Glutamatergic neuron (in vitro differentiated cells): Measurements from ENCODE around the gene SLC11A1. TPM values are rescaled to one million over a fixed set of nuclear protein-coding genes. Genes with fewer than 3 reads are reported as not detected.
A peak's percentile ranks its signal among the peaks of the same experiment; 100 is the strongest.

Experiments used
- DNase-seq: peaks from one replicate; pipeline ENCODE4 v3.0.0; 2022
- H3K27ac Mint-ChIP-seq: one replicate; pipeline ENCODE4 v1.8.0; 2020; ENCODE audit warnings: mild to moderate bottlenecking, mixed read lengths, inconsistent platforms; ENCODE audit not compliant: unreplicated experiment
- H3K27me3 Mint-ChIP-seq: one replicate; pipeline ENCODE4 v1.8.0; 2020; ENCODE audit warnings: mild to moderate bottlenecking, moderate library complexity, mixed read lengths, inconsistent platforms; ENCODE audit not compliant: unreplicated experiment
- H3K36me3 Mint-ChIP-seq: one replicate; pipeline ENCODE4 v1.8.0; 2020; ENCODE audit warnings: mild to moderate bottlenecking, mixed read lengths, inconsistent platforms; ENCODE audit not compliant: unreplicated experiment
- H3K4me1 Mint-ChIP-seq: one replicate; pipeline ENCODE4 v1.8.0; 2020; ENCODE audit warnings: mild to moderate bottlenecking, low read depth, mixed read lengths, inconsistent platforms; ENCODE audit not compliant: unreplicated experiment
- H3K4me3 Mint-ChIP-seq: one replicate; pipeline ENCODE4 v1.8.0; 2020; ENCODE audit warnings: mild to moderate bottlenecking, mixed read lengths, inconsistent platforms; ENCODE audit not compliant: unreplicated experiment
- H3K9me3 Mint-ChIP-seq: one replicate; pipeline ENCODE4 v1.8.0; 2020; ENCODE audit warnings: mild to moderate bottlenecking, moderate library complexity, mixed read lengths, inconsistent platforms; ENCODE audit not compliant: unreplicated experiment
- total RNA-seq: library from RNA; stranded (reverse); fragmentation: NEBNext Ultra II Directional; extraction: Animal tissue kit (Norgen Biotek cat#: 25700); gene quantifications from one replicate; pipeline ENCODE4 v1.2.1, GENCODE V29; 2021; ENCODE audit not compliant: unreplicated experiment
- TF ChIP-seq, protein P1 (sequence below): fragments of 200-600 bp; sonication (generic); IDR thresholded peaks from one replicate; pipeline ENCODE4 v1.5.0; 2021; ENCODE audit not compliant: partially characterized antibody, unreplicated experiment

The SLC11A1 gene
- total RNA-seq, 1 donor from 2014 or later: not detected

DNA sequence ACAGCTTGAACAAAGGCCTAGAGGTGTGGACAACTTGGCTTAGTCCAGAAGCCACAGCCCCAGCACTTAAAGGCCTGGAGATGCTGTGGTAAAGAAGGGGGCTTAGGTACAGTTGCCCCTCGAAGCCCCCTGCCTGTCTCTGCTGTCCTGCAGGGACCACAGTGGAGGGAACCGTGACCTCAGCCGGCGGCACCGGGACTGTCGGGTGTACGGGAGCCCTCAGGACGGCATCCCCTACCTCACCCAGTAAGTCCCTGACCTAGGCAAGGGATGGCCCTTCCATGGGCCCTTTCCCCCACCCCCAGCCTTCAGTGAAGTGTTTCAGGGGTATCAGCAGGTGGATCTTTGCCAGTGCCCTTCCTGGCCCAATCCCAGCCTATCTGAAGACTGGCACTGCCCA lies 40.7 kb upstream of the SLC11A1 start:
- Mint-ChIP-seq H3K27ac (no peak overlapping the region), H3K4me1 (peaks cover 14% of the 10 kb centered on the region), H3K27me3 (peaks cover 7% of the 10 kb centered on the region), H3K9me3 (peaks cover 1% of the 10 kb centered on the region), H3K4me3 (no peak overlapping the region), H3K36me3 (no peaks in the 10 kb centered on the region)
- TF ChIP-seq, protein P1, sequence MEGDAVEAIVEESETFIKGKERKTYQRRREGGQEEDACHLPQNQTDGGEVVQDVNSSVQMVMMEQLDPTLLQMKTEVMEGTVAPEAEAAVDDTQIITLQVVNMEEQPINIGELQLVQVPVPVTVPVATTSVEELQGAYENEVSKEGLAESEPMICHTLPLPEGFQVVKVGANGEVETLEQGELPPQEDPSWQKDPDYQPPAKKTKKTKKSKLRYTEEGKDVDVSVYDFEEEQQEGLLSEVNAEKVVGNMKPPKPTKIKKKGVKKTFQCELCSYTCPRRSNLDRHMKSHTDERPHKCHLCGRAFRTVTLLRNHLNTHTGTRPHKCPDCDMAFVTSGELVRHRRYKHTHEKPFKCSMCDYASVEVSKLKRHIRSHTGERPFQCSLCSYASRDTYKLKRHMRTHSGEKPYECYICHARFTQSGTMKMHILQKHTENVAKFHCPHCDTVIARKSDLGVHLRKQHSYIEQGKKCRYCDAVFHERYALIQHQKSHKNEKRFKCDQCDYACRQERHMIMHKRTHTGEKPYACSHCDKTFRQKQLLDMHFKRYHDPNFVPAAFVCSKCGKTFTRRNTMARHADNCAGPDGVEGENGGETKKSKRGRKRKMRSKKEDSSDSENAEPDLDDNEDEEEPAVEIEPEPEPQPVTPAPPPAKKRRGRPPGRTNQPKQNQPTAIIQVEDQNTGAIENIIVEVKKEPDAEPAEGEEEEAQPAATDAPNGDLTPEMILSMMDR: no peak
- DNase-seq: no peak

DNA sequence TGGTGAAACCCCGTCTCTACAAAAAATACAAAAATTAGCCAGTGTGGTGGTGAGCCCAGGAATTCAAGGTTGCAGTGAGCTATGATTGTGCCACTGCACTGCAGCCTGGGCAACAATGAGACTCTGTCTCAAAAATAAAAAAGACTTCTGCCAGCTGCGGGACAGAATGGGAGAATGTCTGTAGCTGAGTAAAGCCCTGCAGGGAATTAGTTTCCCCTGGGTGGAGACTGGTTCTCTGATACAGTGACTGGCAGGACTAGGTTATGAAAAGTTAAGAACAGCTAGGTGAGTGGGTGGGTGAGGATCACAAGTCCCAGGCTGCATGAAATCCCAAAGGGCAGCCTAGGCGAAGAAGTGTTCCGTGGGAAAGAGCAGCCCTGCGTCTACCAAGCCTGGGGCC lies 39.2 kb upstream of the SLC11A1 start:
- no peaks in the 10 kb centered on the region for H3K36me3 Mint-ChIP-seq
- H3K27ac Mint-ChIP-seq: no peak overlapping the region

DNA sequence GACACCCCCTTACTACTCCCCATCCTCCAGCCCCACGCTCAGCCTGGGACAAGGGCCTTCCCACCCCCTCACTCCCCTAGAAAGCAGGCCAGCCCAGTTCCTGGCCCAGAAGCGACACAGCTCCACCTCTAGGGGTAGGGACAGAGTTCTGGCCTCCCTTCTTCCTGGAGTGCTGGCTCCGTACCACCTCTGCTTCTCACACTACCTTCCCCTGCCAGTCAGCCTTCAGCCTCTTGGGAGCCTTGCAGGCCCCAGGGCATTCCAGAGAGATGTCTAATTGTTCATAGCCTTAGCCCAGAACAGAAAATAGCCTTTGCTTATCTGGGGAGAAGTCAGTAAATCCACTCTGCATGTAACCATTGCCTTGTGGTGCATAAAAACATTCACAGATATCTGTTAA lies 38.5 kb upstream of the SLC11A1 start:
- no peaks in the 10 kb centered on the region for H3K36me3 Mint-ChIP-seq
- DNase-seq: no peak
- no peak overlapping the region for H3K4me3 Mint-ChIP-seq
- H3K27me3 Mint-ChIP-seq: peaks cover 8% of the 10 kb centered on the region
- peaks cover 16% of the 10 kb centered on the region for H3K4me1 Mint-ChIP-seq
- H3K27ac Mint-ChIP-seq: peak overlapping the region; percentile 17
- peaks cover 5% of the 10 kb centered on the region for H3K9me3 Mint-ChIP-seq
- TF ChIP-seq, protein P1: no peak

More for the DNA sequence above, 39.2 kb upstream of the SLC11A1 start:
- Mint-ChIP-seq H3K4me1 (peaks cover 16% of the 10 kb centered on the region), H3K4me3 (no peak overlapping the region), H3K9me3 (peaks cover 5% of the 10 kb centered on the region), H3K27me3 (peaks cover 8% of the 10 kb centered on the region)
- DNase-seq: no peak
- TF ChIP-seq, protein P1: no peak

DNA sequence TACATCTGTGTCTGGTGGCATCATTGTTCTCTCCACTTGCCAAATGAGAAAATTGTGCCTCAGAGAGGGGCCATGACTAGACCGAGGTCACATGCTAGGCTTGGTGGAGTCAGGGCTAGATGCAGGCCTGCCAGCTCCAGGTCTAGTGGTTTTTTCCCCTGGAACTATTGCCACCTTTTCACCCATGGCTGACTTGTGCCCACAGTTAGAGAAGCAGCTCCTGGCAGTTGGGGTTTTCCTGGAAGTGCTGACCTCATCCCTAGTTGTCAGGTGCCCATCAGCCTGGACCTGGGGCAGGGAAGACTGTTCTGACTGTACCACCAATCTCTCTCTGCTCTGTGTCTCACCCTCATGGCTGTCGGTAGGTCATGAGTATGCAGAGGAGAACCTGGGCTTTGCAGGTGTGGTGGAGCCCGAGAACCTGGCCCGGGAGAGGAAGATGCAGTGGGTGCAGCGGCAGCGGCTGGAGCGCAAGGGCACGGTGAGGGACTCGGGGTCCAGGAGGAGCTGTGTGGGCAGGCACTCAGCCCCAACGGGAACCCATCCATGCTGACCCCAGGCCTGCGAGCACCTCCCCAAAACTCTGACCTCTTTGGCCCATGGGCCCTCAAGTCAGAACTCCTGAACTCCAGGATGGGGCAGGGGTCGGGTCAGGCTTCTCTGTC lies 37.9 kb upstream of the SLC11A1 start:
- TF ChIP-seq, protein P1: no peak
- H3K27me3 Mint-ChIP-seq: peaks cover 8% of the 10 kb centered on the region
- H3K36me3 Mint-ChIP-seq: no peaks in the 10 kb centered on the region
- peaks cover 5% of the 10 kb centered on the region for H3K9me3 Mint-ChIP-seq
- no peak for DNase-seq
- H3K4me1 Mint-ChIP-seq: peaks cover 16% of the 10 kb centered on the region
- H3K4me3 Mint-ChIP-seq: no peak overlapping the region
- H3K27ac Mint-ChIP-seq: no peak overlapping the region

DNA sequence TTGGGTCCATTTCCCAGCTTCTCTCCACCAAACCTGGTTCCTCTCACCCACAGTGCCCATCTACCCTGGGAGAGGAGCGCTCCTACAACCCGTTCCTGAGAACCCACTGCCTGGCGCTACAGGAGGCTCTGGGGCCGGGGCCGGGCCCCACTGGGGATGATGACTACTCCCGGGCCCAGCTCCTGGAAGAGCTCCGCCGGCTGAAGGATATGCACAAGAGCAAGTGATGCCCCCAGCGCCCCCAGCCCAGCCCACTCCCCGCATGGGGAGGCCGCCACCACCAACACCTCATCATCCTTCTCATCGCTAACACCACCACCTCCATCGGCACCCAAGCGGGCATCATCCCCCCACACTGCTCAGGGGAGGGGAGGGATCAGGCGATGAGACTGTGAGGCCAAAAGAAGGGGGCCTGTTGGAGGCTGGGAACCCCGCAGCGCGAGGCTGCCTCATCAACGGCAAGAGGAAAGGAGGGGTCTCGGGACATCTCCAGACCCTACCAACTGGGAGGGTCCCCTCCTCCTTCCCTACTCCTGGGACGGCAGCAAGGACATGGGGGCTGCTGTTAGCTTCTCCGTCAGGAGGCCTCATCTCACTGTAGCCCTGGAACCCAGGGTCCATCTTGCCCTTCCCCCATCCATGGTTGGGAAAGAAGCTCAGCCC lies 37.2 kb upstream of the SLC11A1 start:
- peaks cover 16% of the 10 kb centered on the region for H3K4me1 Mint-ChIP-seq
- TF ChIP-seq, protein P1: no peak
- peaks cover 4% of the 10 kb centered on the region for H3K36me3 Mint-ChIP-seq

More for the DNA sequence above, 37.2 kb upstream of the SLC11A1 start:
- Mint-ChIP-seq H3K27me3 (peaks cover 10% of the 10 kb centered on the region), H3K9me3 (peaks cover 7% of the 10 kb centered on the region), H3K27ac (no peak overlapping the region), H3K4me3 (no peak overlapping the region)
- DNase-seq: no peak
